Measurements from ENCODE around the gene ARHGEF9.

GRCh38 chrX:63743596-63743995, 41.4 kb downstream of the ARHGEF9 start:
- TF ChIP-seq TSHZ2 (CRISPR knock-in tag; IDR thresholded peaks at IDR 0.05) (no peak), ZFP3 (CRISPR knock-in tag; IDR thresholded peaks at IDR 0.05) (no peak), ZNF8 (CRISPR knock-in tag; IDR thresholded peaks at IDR 0.05) (no peak), ZFP30 (CRISPR knock-in tag; IDR thresholded peaks at IDR 0.05) (no peak), PPARA (CRISPR knock-in tag; IDR thresholded peaks at IDR 0.05; ENCODE audit: borderline replicate concordance) (no peak)

Measured in SK-N-SH treated with all-trans-retinoic acid at 6 μM for 48 hours (cell line).